B cell (primary cell): ENCODE results near the gene ZBTB3. TPM values are rescaled to one million over a fixed set of nuclear protein-coding genes. Genes with fewer than 3 reads are reported as not detected.

Experiments
- ATAC-seq: fragments of 200-7000 bp; cut with Tn5 transposase; one replicate; pipeline ENCODE4 v1.10.0; 2021; ENCODE audit warnings: low read depth, mild to moderate bottlenecking, moderate number of reproducible peaks, moderate library complexity
- CTCF ChIA-PET: fragments of 350-600 bp; sonication (Branson Sonifier 250); formaldehyde crosslinking; loops from one replicate; lab custom pipeline; 2021; ENCODE audit warnings: antibody characterized with exemption, inconsistent platforms; lab: Charles Lee
- POLR2A ChIA-PET: fragments of 350-600 bp; sonication (Branson Sonifier 250); formaldehyde crosslinking; loops from one replicate; lab custom pipeline; 2021; ENCODE audit warnings: antibody characterized with exemption; lab: Charles Lee
- DNase-seq: peaks from one replicate; pipeline ENCODE4 v3.0.0; 2013
- H2AFZ ChIP-seq: 2 replicates; pipeline ENCODE4 v1.6.1; 2012; ENCODE audit warnings: mild to moderate bottlenecking, low read depth, low read length; ENCODE audit not compliant: insufficient read depth, poor library complexity, severe bottlenecking
- H3K27ac ChIP-seq, 2 donors: 1 replicate in 1 of 2; 2 replicates in 1 of 2; pipeline ENCODE4 v1.5.1; 2012 to 2013; ENCODE audit warnings: low read length in 2 of 2, mild to moderate bottlenecking in 2 of 2, moderate library complexity in 1 of 2
- H3K27me3 ChIP-seq, 4 experiments: fragments of 200-600 bp in 1 of 4; sonication (generic) in 1 of 4; replicated peaks in 1 of 4; 1 replicate in 2 of 4; 2 replicates in 2 of 4; pipeline versions ENCODE4 v1.6.1 to v1.7.0; 2013 to 2016; ENCODE audit warnings: low read length in 3 of 4, mild to moderate bottlenecking in 2 of 4, mixed read lengths in 1 of 4, moderate library complexity in 1 of 4; ENCODE audit not compliant: insufficient read depth in 4 of 4, control insufficient read depth in 3 of 4; ENCODE audit errors: control extremely low read depth in 1 of 4
- H3K36me3 ChIP-seq, 2 experiments: replicated peaks in 1 of 2; 1 replicate in 1 of 2; 2 replicates in 1 of 2; pipeline versions ENCODE4 v1.6.1 to v1.7.1; 2013; ENCODE audit warnings: low read length in 1 of 2; ENCODE audit not compliant: insufficient read depth in 2 of 2, control insufficient read depth in 1 of 2; ENCODE audit errors: control extremely low read depth in 1 of 2, extremely low read depth in 1 of 2
- H3K4me1 ChIP-seq, 2 donors: fragments of 200-600 bp in 1 of 2; sonication (generic) in 1 of 2; 1 replicate in 1 of 2; 2 replicates in 1 of 2; pipeline versions ENCODE4 v1.5.1 to v1.6.1; 2013 to 2017; ENCODE audit warnings: low read length in 2 of 2; ENCODE audit not compliant: control insufficient read depth in 2 of 2, insufficient read depth in 2 of 2
- H3K4me2 ChIP-seq: replicated peaks from 2 replicates; pipeline ENCODE3; 2012; ENCODE audit warnings: mild to moderate bottlenecking, low read depth, low read length; ENCODE audit not compliant: poor library complexity, severe bottlenecking
- H3K4me3 ChIP-seq, 5 experiments: fragments of 200-600 bp in 1 of 5; sonication (generic) in 1 of 5; 1 replicate in 3 of 5; 2 replicates in 2 of 5; pipeline versions ENCODE4 v1.5.1 to v1.7.0; 2011 to 2016; ENCODE audit warnings: low read length in 4 of 5, mild to moderate bottlenecking in 4 of 5, low read depth in 2 of 5, control low read depth in 1 of 5, moderate library complexity in 1 of 5; ENCODE audit not compliant: insufficient read depth in 1 of 5; ENCODE audit errors: control extremely low read depth in 1 of 5, extremely low read depth in 1 of 5
- H3K79me2 ChIP-seq: fragments of 200-600 bp; sonication (generic); one replicate; pipeline ENCODE4 v1.6.0; 2016; ENCODE audit warnings: low read length; ENCODE audit not compliant: control insufficient read depth, insufficient read depth
- H3K9ac ChIP-seq: fragments of 200-600 bp; sonication (generic); 2 replicates; pipeline ENCODE4 v1.6.1; 2017; ENCODE audit warnings: mild to moderate bottlenecking, low read length, moderate library complexity
- H3K9me3 ChIP-seq, 3 donors: one replicate each; pipeline versions ENCODE4 v1.6.1 to v1.7.1; 2013; ENCODE audit warnings: low read length in 2 of 3; ENCODE audit not compliant: control insufficient read depth in 2 of 3, insufficient read depth in 1 of 3; ENCODE audit errors: control extremely low read depth in 1 of 3
- H4K20me1 ChIP-seq: 2 replicates; pipeline ENCODE4 v1.6.0; 2012; ENCODE audit warnings: mild to moderate bottlenecking, low read length; ENCODE audit not compliant: insufficient read depth, control insufficient read depth, poor library complexity, severe bottlenecking
- H3K27ac Mint-ChIP-seq: one replicate; pipeline ENCODE4 v1.8.0; 2021; ENCODE audit warnings: mixed read lengths
- H3K27me3 Mint-ChIP-seq: one replicate; pipeline ENCODE4 v1.8.0; 2021; ENCODE audit warnings: mixed read lengths
- H3K4me1 Mint-ChIP-seq: one replicate; pipeline ENCODE4 v1.8.0; 2021; ENCODE audit warnings: mixed read lengths
- H3K4me3 Mint-ChIP-seq: one replicate; pipeline ENCODE4 v1.8.0; 2021; ENCODE audit warnings: mixed read lengths
- H3K9me3 Mint-ChIP-seq: one replicate; pipeline ENCODE4 v1.8.0; 2022; ENCODE audit warnings: mixed read lengths; ENCODE audit not compliant: insufficient read depth
- CTCF ChIP-seq: fragments of 200-600 bp; IDR thresholded peaks from one replicate; pipeline ENCODE4 v1.8.0; 2022; ENCODE audit warnings: antibody characterized with exemption, mild to moderate bottlenecking
- EZH2 ChIP-seq: IDR thresholded peaks from 2 replicates; pipeline ENCODE4 v1.6.1; 2012; ENCODE audit warnings: borderline replicate concordance, low read depth, mild to moderate bottlenecking, moderate library complexity, low read length; ENCODE audit not compliant: insufficient read depth, poor library complexity, severe bottlenecking
- WGBS: methylation state at CpG from one replicate; pipeline ENCODE4 v1.1.5; 2013; ENCODE audit warnings: missing lambda C conversion rate; ENCODE audit not compliant: insufficient coverage; 5-methylcytosine and 5-hydroxymethylcytosine counted together
- intact Hi-C: fragments of 100-400 bp; cut with micrococcal nuclease; formaldehyde crosslinking; loops from one replicate; pipeline ENCODE4 v1.10.0; 2022
- polyA plus RNA-seq: library from polyadenylated mRNA; depleted of rRNA; stranded (reverse); fragments of >200 nt; gene quantifications from 2 replicates; pipeline ENCODE4 v1.2.3, GENCODE V29; 2012
- total RNA-seq, 2 donors: library from RNA; stranded (reverse); fragments of 120-200 nt in 1 of 2; gene quantifications; 1 replicate in 1 of 2; 2 replicates in 1 of 2; pipeline versions ENCODE4 v1.2.3 to v1.2.4, GENCODE V29; 2013 to 2022

The ZBTB3 gene
- total and polyA plus RNA-seq, 2 donors (not counting 1 experiment from before 2014, with no cell fraction given): 8.7 to 22.0 TPM

- ChIA-PET POLR2A (interaction anchor here (0.6 kb wide), 1 partner anchor 33 kb away, joined by 3 read pairs; no protein-coding TSS in a partner anchor), CTCF (no interaction called here)
- no peaks in the 10 kb centered on the region for H3K79me2 ChIP-seq
- no peak overlapping the region for H3K27ac ChIP-seq
- Mint-ChIP-seq H3K27me3 (no peaks in the 10 kb centered on the region), H3K4me3 (no peak overlapping the region), H3K9me3 (no peaks in the 10 kb centered on the region), H3K27ac (no peak overlapping the region), H3K4me1 (peaks cover 7% of the 10 kb centered on the region)
- 94% methylated on average over 3 of the region's 3 CpGs for WGBS
- H3K4me2 ChIP-seq: no peak overlapping the region
- DNase-seq (no peak), ATAC-seq (no peak)
- no peaks in the 10 kb centered on the region for H4K20me1 ChIP-seq
- H3K4me3 ChIP-seq: no peak overlapping the region
- TF ChIP-seq CTCF (no peak), EZH2 (no peak)
- no peaks in the 10 kb centered on the region for H3K27me3 ChIP-seq
- H3K36me3 ChIP-seq: peaks cover 1 to 29% of the 10 kb centered on the region in 2 experiments
- no peak overlapping the region for H3K9ac ChIP-seq
- no peaks in the 10 kb centered on the region for H3K9me3 ChIP-seq
- H2AFZ ChIP-seq: no peak overlapping the region
- H3K4me1 ChIP-seq: no peaks in the 10 kb centered on the region
- intact Hi-C loops: no loop called here
Measured at GRCh38 chr11:62778441-62778840, 24.5 kb upstream of the ZBTB3 start.

DNA sequence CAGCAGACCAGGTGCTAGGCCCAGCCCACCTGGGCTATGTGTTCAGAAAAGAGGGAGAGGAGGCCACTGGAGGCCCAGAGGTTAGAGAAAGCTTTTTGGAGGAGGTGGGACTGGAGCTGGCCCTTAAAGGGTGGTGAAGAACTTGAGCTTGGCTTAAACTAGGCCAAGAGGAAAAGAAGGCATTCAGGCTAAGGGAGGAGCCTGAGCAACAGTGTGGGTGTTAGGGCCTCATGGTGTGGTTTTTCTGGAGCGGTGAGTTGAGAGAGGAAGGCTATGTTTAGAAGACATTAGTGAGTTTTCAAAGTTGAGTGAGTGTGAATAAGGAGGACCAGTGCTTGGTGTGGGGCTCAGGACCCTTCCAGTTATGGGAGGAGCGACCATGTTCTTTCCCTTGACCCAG is 23.4 kb upstream of the ZBTB3 start:
- H3K4me3 Mint-ChIP-seq: no peak overlapping the region
- ChIA-PET POLR2A (no interaction called here), CTCF (interaction anchor here (1.0 kb wide), 1 partner anchor 16 kb away, joined by 4 read pairs; the partner anchor contains the start of gene POLR2G)
- intact Hi-C loops: no loop called here
- Histone ChIP-seq H3K9me3 (no peaks in the 10 kb centered on the region), H3K9ac (no peak overlapping the region), H3K36me3 (peaks cover 0 to 24% of the 10 kb centered on the region in 2 experiments), H3K27me3 (no peaks in the 10 kb centered on the region), H2AFZ (no peak overlapping the region), H3K4me2 (no peak overlapping the region), H4K20me1 (no peaks in the 10 kb centered on the region), H3K27ac (no peak overlapping the region), H3K79me2 (no peaks in the 10 kb centered on the region), H3K4me3 (no peak overlapping the region), H3K4me1 (no peaks in the 10 kb centered on the region)
- peaks cover 7% of the 10 kb centered on the region for H3K4me1 Mint-ChIP-seq
- H3K27me3 Mint-ChIP-seq: no peaks in the 10 kb centered on the region
- DNase-seq (no peak), ATAC-seq (no peak)
- H3K9me3 Mint-ChIP-seq: no peaks in the 10 kb centered on the region
- TF ChIP-seq EZH2: no peak
- TF ChIP-seq CTCF: no peak
- 71% methylated on average over 2 of the region's 2 CpGs for WGBS
- no peak overlapping the region for H3K27ac Mint-ChIP-seq
